Measurements from ENCODE around the gene VPS39. TPM values are rescaled to one million over a fixed set of nuclear protein-coding genes. Genes with fewer than 3 reads are reported as not detected.

The VPS39 gene
- polyA plus RNA-seq, 1 of the 3 experiments (the other 2 are of a cell fraction), result 61.1 TPM

- POLR2A ChIA-PET, result no interaction called here
- CTCF ChIA-PET, result interaction anchor here (1.1 to 3.6 kb wide), 4 partner anchors 17 to 1115 kb away, joined by 3 to 12 read pairs (median 6); no protein-coding TSS in a partner anchor
- Histone ChIP-seq H2AFZ (ENCODE audit: low read depth) (no peak overlapping the region), H3K9me3 (no peaks in the 10 kb centered on the region), H3K9ac (no peak overlapping the region), H3F3A (replicated peaks; ENCODE audit: insufficient read depth) (no peaks in the 10 kb centered on the region), H3K4me2 (no peak overlapping the region), H3K27ac (ENCODE audit: low read depth in 2 of 2, low read length in 1 of 2) (no peak overlapping the region), H3K79me2 (ENCODE audit: insufficient read depth) (no peaks in the 10 kb centered on the region), H3K27me3 (ENCODE audit: insufficient read depth) (no peaks in the 10 kb centered on the region; the same call in 1 of the 2 replicates), H3K9me2 (no peaks in the 10 kb centered on the region), H3K4me3 (ENCODE audit: low read depth in 2 of 2, low read length in 1 of 2) (no peak overlapping the region), H3K36me3 (replicated peaks in 1 of 2; ENCODE audit: control insufficient read depth in 1 of 2, insufficient read depth in 2 of 2, low read length in 1 of 2) (no peaks in the 10 kb centered on the region), H4K20me1 (ENCODE audit: insufficient read depth) (no peaks in the 10 kb centered on the region), H3K4me1 (ENCODE audit: control insufficient read depth in 1 of 2, insufficient read depth in 2 of 2, low read depth in 1 of 2, low read length in 1 of 2) (peaks cover 0 to 4% of the 10 kb centered on the region in 2 experiments; a peak in 1 of 4 replicates)
- no peak for TF ChIP-seq YY1 (IDR thresholded peaks at IDR 0.05; ENCODE audit: low read depth)
- no peak for TF ChIP-seq PBX3 (IDR thresholded peaks at IDR 0.05)
- no peak for TF ChIP-seq GATA2 (CRISPR knock-in tag; IDR thresholded peaks at IDR 0.05)
- TF ChIP-seq RCOR1 (IDR thresholded peaks at IDR 0.05; ENCODE audit: low read length), result no peak
- TF ChIP-seq RFX5 (IDR thresholded peaks at IDR 0.05; ENCODE audit: low read length), result no peak
- no peak for DNase-seq
- 61% methylated on average over 3 of the region's 3 CpGs for WGBS (ENCODE audit: low lambda C conversion rate)
These were observed 97.7 kb downstream of the VPS39 start for GRCh38 chr15:42110367-42110766.

GRCh38 chr15:42108806-42109205 is 99.3 kb downstream of the VPS39 start:
- H3K9me2 ChIP-seq, result no peaks in the 10 kb centered on the region
- no peak overlapping the region for H3K4me3 ChIP-seq (ENCODE audit: low read depth in 2 of 2, low read length in 1 of 2)
- H3K4me1 ChIP-seq (ENCODE audit: control insufficient read depth in 1 of 2, insufficient read depth in 2 of 2, low read depth in 1 of 2, low read length in 1 of 2), result peaks cover 0 to 4% of the 10 kb centered on the region in 2 experiments; a peak in 1 of 4 replicates
- 49% methylated on average over 3 of the region's 3 CpGs for WGBS (ENCODE audit: low lambda C conversion rate)
- ChIA-PET POLR2A (no interaction called here), CTCF (interaction anchor here (0.9 to 3.0 kb wide), 2 partner anchors 25 to 51 kb away, joined by 3 to 16 read pairs; no protein-coding TSS in a partner anchor)
- DNase-seq, result no peak
- no peak overlapping the region for H3K4me2 ChIP-seq
- no peak overlapping the region for H3K27ac ChIP-seq (ENCODE audit: low read depth in 2 of 2, low read length in 1 of 2)
- no peaks in the 10 kb centered on the region for H3K9me3 ChIP-seq
- H3K27me3 ChIP-seq (ENCODE audit: insufficient read depth), result no peaks in the 10 kb centered on the region; the same call in 1 of the 2 replicates
- TF ChIP-seq PBX3 (IDR thresholded peaks at IDR 0.05), result no peak
- no peaks in the 10 kb centered on the region for H3F3A ChIP-seq (replicated peaks; ENCODE audit: insufficient read depth)
- no peaks in the 10 kb centered on the region for H3K79me2 ChIP-seq (ENCODE audit: insufficient read depth)
- H4K20me1 ChIP-seq (ENCODE audit: insufficient read depth), result no peaks in the 10 kb centered on the region
- H3K36me3 ChIP-seq (replicated peaks in 1 of 2; ENCODE audit: control insufficient read depth in 1 of 2, insufficient read depth in 2 of 2, low read length in 1 of 2), result no peaks in the 10 kb centered on the region
- H2AFZ ChIP-seq (ENCODE audit: low read depth), result no peak overlapping the region
- no peak overlapping the region for H3K9ac ChIP-seq

Small RNA genes lying within 50 kb of the gene (small RNA-seq; reads per million reads assigned to genes)
- 1.1 to 141 (median 37.0) reads per million in 7 experiments for gene MIR627

Other genes starting within 250 kb of the VPS39 start
- 16.9 and 17.5 TPM in 2 replicates for gene EHD4, start 235.7 kb downstream of the VPS39 start, polyA plus RNA-seq (2012; rRNA removed)
- not detected in 2 replicates for gene PLA2G4E, start 187.3 kb downstream of the VPS39 start, polyA plus RNA-seq (2012; rRNA removed)
- gene PLA2G4D, start 113.7 kb downstream of the VPS39 start, polyA plus RNA-seq (2012; rRNA removed), result not detected in 2 replicates
- not detected in 2 replicates for gene PLA2G4F, start 51.7 kb downstream of the VPS39 start, polyA plus RNA-seq (2012; rRNA removed)
- 6.8 and 10.3 TPM in 2 replicates for gene GANC, start 64.9 kb upstream of the VPS39 start, polyA plus RNA-seq (2012; rRNA removed)
- 20.8 and 23.2 TPM in 2 replicates for gene TMEM87A, start 65.1 kb upstream of the VPS39 start, polyA plus RNA-seq (2012; rRNA removed)
- gene CAPN3, start 151.2 kb upstream of the VPS39 start, polyA plus RNA-seq (2012; rRNA removed), result 1.8 and 1.9 TPM in 2 replicates